Bronchial smooth muscle cell (primary cell): ENCODE results near the gene HP. TPM values are rescaled to one million over a fixed set of nuclear protein-coding genes. Genes with fewer than 3 reads are reported as not detected.

ENCODE experiments used
- total RNA-seq: library from RNA; depleted of rRNA; stranded (reverse); fragments of >200 nt; gene quantifications from 2 replicates; pipeline ENCODE4 v1.2.1, GENCODE V29; 2014

HP gene, protein sequence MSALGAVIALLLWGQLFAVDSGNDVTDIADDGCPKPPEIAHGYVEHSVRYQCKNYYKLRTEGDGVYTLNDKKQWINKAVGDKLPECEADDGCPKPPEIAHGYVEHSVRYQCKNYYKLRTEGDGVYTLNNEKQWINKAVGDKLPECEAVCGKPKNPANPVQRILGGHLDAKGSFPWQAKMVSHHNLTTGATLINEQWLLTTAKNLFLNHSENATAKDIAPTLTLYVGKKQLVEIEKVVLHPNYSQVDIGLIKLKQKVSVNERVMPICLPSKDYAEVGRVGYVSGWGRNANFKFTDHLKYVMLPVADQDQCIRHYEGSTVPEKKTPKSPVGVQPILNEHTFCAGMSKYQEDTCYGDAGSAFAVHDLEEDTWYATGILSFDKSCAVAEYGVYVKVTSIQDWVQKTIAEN
- not detected in 2 replicates for total RNA-seq

DNA sequence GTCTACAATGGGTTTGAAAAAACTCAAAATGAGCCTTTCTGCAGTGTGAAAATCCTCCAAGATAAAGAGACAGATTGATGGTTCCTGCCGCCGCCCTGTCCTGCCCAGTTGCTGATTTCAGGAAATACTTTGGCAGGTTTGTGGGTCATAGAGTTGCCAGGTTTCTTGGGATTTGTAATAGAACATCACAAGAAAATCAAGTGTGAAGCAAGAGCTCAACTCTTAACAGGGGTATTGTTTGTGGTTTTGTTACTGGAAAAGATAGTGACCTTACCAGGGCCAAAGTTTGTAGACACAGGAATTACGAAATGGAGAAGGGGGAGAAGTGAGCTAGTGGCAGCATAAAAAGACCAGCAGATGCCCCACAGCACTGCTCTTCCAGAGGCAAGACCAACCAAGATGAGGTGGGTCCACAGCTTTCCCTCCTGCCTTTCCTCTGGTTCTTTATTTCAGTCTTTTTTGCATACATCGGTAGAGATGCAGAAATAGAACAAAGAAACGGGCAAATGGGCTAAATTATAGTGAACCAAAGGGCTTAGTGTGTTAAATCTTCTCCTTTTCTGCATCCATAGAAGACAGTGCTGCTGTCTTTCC, at the start of gene HP:
Gene HP (plus strand): TSS at position 252 of the 594 bp plus-strand sequence. CDS start 148 bp downstream, at position 400.

DNA sequence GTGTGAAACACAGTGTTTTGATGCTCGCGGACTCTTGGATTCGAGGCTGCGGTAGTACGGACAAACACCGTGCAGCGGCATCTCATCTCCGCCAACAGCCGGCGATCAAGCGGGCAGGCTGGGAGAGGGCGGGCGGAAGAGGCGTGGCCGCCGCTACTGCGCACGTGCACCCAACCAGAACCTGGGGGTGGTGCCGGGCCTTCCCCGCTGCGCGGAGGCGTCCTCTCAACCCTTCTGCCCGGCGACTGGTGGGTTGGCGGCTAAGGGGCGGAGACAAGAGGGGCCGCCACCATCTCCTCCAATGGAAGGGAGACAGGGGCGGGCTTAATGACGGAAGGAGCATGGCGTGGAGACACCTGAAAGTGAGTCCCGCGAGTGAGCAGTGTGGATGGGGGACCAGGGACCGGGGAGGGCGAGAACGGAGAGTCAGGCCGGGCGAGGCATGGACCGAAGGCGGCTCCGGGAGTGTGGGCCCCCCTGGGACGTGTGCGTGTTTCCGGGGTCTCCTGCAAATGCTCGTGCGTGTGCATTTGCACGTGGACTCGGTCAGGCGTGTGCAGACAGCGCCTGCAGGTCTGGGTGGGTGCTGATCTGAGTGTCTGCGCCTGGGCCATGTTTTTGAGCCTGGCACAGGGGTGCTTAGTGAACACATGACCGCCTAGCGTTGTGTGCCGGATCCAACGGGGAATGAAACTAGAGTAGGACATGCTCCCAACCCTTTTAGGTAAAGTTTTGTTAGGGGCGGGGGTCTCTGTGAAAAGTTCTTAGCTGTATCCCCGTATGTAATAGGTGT, 45.7 kb upstream of the HP start, which contains the start of gene DHODH:
Gene DHODH (plus strand): TSS at position 321 of the 793 bp plus-strand sequence. CDS start 21 bp downstream, at position 342.

DNA sequence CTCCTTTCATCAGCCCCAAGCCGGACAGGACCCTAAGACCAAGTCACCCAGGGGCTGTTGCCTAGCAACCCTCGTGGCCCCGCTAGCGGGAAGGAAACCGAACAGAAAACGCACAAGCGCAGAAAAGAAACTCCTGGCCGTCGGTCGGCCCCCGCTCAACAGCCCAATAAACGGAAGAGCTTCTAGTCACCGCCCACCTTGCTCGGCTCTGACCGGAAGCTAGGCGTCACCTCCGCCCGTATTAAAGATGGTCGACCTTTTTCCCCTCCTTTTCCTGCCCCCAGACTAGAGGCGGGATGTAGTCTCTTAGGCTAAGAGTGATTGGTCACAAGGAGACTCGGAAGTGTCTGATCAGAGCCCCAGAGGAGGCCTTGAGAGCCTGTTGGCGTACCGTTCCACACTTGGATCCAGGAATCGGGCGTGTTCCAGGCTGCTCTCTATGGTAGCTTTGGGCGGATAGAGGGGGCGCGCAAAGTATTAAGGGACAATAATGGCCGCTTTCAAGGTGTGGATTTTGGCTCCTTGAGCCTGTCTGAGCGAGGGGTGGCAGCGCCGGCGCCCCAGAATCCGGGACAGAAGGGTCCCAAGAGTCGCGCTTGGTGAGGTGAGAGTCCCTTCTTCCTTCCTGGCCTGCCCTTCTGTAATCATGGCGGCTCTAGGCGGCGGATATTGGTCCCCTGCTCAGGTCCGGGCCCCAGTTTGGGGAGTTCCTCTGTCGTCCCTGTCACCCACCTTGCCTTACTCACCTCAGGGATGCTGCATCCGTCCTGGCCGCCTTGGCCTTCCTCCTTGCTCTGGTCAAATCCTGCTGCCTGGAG, 39.4 kb downstream of the HP start, which contains the start of the genes DHX38 and TXNL4B:
Gene DHX38 (plus strand): TSS at position 400 of the 818 bp plus-strand sequence. CDS start 2,311 bp downstream, outside the sequence.
Gene TXNL4B (minus strand): TSS at position 173 of the 818 bp plus-strand sequence. CDS start 2,871 bp downstream, outside the sequence.

Other genes starting within 250 kb of the HP start
- gene AP1G1, start 245.7 kb upstream of the HP start, total RNA-seq = 34.1 and 42.6 TPM in 2 replicates
- 6.1 and 6.5 TPM in 2 replicates for gene ATXN1L, start 208.5 kb upstream of the HP start, total RNA-seq
- gene ZNF821, start 170.3 kb upstream of the HP start, total RNA-seq = 5.8 and 8.0 TPM in 2 replicates
- gene IST1, start 159.0 kb upstream of the HP start, total RNA-seq = 112 and 124 TPM in 2 replicates
- gene PKD1L3, start 54.1 kb upstream of the HP start, total RNA-seq = not detected in 2 replicates
- gene DHODH, start 45.8 kb upstream of the HP start, total RNA-seq = 1.5 and 2.2 TPM in 2 replicates
- gene HPR, start 8.7 kb downstream of the HP start, total RNA-seq = under 0.01 TPM in 1 of 2 replicates, not detected in the other
- gene TXNL4B, start 39.1 kb downstream of the HP start, total RNA-seq = 6.9 and 7.7 TPM in 2 replicates
- 91.3 and 164 TPM in 2 replicates for gene DHX38, start 39.3 kb downstream of the HP start, total RNA-seq
- 0.26 and 0.32 TPM in 2 replicates for gene PMFBP1, start 117.7 kb downstream of the HP start, total RNA-seq